ENCODE data around the gene TMOD1.
"Not testable (repeated sequence)": the region's sequence is repeated elsewhere in the genome, so short reads cannot be mapped to it uniquely, and the experiment has no call there.

The TMOD1 gene

DNA sequence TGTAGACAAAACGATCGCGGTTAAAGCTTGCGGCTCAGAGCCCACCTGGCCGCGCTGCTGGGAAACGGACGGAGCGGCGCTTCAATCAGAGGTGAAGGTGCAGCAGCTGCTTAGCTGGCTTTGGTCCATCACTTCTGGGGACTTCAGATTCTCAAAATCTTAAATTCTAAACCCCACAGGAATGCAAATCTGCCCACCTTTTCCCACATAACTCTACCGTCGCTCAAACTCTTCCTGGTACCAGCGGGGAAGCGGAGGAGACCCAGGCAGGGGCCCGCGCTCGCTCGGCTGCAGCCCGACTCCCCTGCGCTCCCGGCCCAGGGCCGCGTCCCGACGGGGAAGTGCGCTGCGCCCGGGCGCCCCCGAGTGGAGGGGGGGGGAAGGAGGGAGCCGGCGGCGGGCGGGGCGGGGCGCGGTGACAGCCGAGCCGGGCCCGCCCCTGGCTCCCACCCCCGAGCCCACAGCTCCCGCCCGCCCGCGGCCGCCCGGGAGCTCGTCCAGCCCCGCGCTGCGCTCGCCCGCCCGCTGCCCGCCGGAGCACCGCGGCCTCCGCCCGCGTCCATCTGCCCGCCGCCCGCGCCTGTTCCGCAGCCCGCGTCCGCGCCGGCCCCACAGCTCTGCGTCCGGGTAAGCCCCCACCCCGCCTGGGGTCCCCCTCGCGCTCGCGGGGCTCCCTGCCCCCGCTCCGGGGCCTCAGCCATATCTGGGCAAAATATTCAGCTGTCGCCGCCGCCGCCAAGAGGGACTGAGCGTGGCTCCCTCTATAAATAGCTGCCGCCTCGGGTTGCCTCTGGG lies at the start of gene TMOD1:
Gene TMOD1, plus strand, starts transcription at position 490 of the 795 bp plus-strand sequence. CDS start 22,523 bp downstream, outside the sequence.
- DNase-seq = no peak

DNA sequence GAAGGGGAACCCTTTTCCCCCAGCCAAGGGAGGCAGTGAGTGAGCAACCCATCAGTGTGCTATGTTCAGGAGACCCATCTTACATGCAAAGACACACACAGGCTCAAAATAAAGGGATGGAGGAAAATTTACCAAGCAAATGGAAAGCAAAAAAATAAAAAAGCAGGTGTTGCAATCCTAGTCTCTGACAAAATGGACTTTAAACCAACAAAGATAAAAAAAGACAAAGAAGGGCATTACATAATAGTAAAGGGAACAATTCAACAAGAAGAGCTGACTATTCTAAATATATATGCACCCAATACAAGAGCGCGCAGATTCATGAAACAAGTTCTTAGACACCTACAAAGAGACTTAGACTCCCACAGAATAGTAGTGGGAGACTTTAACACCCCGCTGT lies 47.9 kb upstream of the TMOD1 start:
- DNase-seq = not testable (repeated sequence)

DNA sequence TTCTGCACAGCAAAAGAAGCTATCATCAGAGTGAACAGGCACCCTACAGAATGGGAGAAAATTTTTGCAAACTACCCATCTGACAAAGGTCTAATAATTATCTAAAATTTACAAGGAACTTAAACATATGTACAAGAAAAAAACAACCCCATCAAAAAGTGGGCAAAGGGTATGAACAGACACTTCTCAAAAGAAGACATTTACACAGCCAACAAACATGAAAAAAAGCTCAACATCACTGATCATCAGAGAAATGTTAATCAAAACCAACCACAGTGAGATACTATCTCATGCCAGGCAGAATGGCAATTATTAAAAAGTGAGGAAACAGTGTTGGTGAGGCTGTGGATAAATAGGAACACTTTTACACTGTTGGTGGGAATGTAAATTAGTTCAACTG lies 44.6 kb upstream of the TMOD1 start:
- DNase-seq = not testable (repeated sequence)

DNA sequence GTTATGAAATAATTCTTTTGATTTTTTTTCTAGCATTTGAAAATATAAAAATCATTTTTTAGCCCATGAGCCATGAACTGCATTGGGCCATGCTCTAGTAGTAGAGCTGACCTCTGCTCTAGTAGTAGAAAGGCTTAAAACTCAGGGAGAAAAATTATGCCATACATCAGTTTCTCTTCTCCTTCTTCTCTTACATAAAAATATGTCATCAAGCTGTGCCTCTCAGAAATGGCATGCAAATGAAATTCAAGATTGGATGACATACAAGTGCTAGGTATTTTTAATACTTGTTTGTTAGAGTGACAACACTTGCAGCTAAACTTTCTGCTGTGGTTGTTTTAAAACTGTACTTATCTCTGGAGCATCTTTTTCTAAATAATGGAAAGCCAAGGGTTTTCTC lies 42.1 kb upstream of the TMOD1 start:
- no peak for DNase-seq

DNA sequence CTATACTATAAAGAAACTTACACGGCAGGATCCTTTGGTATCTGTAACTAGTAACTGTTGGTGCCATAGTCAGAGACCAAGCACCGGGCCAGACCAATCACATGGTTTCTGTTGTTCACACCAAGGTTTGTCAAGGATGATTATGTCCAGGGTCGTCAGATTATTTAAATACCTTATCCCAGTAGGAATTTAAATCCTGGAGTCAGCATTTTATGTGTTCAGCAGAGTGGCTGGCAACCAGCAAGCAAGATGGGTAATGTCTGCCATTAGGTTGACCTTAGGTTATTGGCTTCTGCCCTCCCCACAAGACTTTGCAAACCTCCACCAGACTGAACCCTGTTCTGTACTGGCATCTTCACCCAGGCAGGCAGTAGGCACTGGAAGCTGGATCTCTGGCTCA lies 39.3 kb upstream of the TMOD1 start:
- DNase-seq = no peak

DNA sequence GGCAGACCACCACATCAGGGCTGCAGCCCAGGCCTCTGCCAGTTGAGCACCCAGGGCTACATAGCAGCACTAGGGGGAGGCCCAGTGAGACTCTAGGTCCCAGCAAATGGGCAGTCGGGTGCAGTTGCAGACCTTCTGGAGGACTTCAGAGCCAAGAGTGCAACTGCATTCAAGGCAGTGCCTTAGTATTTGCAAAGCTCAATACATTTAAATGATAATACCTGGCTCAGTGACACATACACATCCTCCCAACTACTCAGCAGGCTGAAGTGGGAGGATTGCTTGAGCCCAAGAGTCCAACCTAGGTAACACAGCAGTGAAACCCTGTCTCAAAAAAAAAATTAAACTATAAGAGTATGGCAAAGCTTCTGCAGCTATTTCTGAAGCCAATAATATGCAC lies 38.6 kb upstream of the TMOD1 start:
- DNase-seq = no peak

DNA sequence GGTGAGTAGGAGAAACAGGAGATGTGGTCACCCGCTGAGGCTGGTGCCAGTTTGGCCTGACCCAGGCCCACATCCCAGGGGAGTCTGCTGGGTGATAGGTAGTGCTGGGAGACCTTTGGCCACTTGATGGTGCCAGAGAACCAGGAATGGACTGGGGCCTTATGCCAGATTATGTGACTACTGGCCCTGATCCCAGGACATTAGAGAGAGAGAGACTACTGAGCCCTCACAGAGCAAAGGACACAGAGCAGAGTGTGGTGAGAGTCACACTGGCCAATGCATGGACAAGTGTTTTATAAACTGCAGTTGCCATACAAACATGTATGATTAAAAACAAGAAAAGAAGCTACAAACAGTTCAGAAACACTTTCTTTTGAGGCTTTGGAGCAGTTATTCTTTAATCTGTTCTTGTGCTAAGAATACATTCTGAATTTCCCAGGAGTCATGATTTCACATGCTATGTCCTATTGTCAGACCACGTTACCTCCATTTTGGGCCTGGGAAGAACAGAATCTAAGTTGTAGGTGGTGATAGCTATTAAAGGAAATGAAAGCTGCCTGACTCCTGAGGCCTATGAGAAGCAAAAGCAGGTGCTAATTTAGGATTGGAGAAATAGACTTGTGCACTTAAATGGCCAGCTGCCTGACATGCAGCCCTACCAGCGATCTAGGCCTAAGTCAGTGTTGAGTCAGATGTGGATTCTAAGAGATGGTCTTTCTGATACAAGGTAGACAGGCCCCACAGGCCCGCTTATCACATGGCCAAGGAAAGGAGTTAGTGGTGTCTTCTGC lies 32.6 kb upstream of the TMOD1 start:
- DNase-seq = no peak

DNA sequence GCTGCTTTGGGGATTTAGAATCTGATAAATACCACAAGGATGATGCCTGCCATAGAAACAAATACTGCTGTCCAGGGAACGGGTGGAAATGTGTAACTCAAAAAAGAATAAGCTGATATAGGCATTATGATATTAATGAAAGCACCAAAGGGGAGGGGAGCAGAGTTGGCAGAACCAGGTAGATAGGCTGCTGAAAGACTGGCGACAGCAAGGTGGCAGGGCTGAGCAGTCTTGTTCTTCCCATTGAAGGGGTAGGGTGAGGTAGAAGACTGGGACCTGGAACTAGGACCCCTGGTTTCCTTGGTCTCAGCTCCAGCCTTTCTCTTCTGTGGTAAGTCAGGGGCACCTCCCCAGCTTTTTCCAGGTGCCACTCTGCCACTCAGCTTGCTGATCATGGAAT lies 31.4 kb upstream of the TMOD1 start:
- no peak for DNase-seq

DNA sequence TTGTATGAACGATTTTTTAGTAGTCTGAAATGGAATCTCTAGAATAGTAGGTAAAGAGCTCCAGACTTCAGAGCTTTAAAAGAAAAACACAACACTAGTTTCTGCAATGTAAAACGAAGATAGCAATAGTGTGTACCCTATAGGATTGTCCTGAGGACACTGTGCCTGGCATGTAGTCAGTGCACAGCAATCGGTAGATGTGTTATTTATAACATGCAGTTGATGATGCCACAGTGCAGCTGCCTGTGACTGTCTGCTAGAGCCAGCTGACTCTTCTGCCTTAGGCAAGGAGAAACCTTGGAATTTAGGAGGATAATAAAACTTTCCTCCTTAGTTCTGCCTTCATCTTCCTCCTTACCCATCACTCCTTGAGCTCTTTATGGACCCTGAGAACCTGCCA lies 27.7 kb upstream of the TMOD1 start:
- no peak for DNase-seq

DNA sequence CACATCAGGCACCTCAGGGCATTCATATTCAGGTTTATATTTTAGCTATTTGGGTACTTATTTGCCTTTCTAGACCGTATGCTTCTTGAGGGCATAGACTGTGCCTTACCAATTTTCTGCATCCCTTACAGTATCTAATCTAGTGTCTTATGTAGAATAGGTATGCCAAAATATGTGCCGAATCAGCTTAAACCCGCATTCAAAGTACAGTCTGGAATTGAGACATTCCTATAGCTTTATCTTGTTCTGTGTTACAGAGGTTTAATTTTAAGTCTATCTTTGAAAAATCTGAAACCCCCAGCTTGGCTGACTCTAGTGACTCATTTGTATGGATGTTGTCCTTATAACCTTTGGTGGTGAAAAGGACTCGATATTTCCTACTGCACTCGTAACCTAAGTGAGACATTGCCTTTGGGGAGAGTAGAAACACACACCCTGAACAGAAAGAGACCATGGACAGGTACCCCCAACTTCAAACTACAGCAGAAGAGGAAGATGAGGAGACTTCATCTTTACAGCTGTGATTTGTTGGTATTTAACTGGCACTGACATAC lies 27.0 kb upstream of the TMOD1 start:
- no peak for DNase-seq

DNA sequence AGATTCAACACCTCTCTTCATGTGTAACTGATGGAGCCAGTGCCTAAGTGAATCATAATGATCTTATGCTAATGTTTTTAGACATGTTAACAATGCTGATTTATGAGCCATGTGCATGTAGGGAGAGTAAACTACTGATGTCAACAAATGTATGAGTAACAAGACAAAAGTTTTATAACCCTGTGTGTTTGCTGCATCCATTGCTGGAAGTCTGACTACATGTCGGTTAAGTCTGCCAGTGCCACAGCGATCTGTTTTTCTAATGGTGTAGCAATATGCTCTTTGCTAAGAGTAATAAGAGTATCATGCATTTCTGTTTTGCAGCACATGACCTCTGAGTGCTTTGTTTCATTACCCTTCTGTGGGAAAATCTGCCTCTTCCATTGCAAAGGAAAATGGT lies 26.4 kb upstream of the TMOD1 start:
- no peak for DNase-seq

DNA sequence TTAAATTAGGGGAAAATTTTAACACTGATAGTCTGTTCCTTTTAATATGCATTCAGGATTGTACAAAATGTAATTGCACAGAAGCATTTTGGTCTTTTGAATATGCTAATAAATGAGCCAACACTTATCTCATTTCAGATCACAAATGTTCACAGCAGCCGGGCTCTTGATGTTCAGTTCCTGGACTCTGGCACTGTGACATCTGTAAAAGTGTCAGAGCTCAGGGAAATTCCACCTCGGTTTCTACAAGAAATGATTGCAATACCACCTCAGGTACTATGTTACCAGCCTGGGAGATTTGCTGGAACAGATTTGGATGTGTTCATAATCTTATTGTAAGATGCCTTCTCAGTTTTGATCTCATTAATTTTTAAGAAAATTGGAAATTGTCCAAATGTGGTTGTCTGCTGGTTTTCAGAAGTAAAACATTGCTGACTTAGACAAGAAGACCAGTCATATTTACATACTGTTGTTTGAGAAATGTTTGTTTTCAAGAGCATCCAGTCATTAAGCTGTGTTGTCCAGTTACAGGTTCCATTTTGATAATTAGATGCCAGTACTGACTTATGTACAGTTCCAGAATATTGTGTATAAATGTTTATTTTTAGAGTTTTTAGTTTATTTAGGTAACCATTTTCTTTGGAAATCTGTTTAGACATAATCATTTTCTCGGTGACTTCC lies 23.0 kb upstream of the TMOD1 start:
- DNase-seq = no peak

DNA sequence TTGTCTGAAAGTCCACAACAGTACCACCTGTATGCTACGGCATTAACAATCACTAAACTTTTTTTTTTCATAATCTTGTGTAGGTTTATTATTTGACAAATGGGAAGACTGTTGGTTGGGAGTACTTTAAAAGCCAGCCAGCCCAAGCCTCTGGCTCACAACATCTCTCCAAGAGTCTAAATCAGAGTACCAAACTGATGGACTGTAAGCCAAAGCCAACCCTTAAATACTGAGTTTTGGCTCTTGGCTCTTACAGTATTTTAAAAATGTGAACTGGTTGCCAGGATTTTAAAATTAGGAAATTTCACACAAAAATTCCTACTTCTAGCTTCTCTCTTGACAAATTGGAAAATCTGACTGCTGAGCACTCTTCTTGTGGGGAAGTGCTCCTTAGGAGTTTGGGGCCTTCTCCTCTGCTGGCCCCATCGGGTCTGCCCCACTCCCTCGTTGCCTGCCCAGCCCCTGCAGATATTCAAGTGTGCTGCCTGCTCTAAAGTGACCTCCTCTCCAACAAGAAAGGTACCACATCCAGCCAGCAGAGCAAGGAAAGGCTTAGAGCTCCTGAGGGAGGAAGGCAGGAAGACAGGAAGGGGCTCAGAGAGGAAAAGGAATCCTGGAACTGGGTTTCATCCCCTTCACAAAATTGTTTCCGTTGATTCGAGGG lies 21.8 kb upstream of the TMOD1 start:
- no peak for DNase-seq

DNA sequence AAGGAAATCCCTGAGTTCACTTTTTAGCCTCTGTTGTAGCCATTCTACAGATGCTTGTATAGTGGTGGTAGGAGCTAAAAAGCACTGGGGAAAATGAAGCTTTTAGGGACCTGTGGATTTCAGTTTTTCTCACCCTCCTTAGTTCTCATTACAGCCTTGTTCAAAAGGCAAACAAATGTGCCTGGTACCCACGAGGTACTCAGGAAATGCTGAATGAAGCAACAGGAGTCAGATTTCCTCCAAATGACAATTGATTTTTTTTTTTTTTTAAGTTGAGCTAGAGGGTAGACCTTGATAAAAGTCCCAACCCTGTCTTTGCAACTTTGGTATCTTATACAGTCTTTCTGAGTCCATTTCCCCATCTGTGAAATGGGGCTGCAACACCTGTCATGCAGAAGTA lies 21.3 kb upstream of the TMOD1 start:
- no peak for DNase-seq

DNA sequence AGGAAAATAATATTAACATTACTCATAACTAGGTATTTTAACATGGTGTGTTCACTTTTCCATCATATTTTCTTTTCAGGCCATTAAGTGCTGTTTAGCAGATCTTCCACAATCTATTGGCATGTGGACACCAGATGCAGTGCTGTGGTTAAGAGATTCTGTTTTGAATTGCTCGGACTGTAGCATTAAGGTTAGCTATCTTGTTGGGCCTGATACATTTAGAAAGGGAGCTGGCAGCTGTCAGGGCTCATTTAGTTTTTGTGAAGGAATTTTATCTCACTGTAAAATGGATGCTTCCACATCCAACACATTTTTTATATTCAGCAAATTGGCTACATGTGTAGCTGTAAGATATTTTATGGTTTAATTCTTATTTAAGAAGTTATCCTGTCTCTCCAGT lies 20.7 kb upstream of the TMOD1 start:
- DNase-seq = no peak

DNA sequence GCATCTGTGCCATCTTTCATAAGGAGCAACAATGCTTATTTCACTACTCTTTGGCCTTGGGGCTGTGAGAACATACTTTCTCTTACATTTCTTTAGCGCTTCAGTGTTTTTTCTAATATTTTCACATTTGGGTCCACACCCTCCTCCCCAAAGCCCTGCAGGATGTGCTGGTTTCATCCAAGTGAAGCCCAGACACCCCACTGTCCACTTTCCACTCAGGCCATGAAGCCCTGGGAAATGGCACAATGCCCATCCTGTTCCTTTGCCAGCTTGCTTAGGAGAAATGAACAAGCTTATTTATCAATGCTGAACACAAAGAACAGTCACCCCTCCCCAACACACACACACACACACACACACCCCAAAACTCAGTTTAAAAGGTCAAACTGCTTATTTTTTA lies 17.3 kb upstream of the TMOD1 start:
- no peak for DNase-seq

DNA sequence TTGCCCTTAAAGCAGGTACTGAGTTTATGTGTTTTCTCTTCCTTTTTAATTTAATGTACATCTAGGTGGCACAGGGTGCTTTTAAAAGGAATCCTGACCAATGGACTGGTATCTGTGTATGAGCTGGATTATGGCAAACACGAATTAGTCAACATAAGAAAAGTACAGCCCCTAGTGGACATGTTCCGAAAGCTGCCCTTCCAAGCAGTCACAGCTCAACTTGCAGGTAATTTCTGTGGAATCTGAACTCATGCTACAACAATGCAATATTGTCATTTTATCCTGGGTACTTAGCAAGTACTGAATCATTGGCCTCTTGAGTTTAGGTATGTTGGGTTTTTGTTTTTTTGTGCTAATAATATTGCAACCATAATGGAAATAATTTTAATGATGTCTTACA lies 14.4 kb upstream of the TMOD1 start:
- no peak for DNase-seq

DNA sequence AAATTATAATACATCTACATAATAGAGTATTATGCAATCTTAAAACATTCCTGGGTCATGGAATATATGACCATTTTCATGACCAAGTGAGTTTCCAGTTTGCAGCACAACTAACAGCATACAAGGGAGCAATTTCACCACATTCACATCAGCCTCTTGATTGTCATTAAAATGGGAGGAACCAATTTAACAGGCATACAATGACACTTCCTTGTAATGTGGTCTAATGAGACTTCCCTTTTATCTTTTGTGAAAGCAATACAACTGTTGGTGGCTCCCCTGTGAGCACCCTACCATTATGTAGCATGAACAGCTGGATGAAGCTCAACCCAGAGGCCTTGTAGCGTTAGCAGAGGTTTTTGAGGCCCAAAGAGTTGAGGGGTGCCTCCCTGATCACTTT lies 13.6 kb upstream of the TMOD1 start:
- DNase-seq = no peak

DNA sequence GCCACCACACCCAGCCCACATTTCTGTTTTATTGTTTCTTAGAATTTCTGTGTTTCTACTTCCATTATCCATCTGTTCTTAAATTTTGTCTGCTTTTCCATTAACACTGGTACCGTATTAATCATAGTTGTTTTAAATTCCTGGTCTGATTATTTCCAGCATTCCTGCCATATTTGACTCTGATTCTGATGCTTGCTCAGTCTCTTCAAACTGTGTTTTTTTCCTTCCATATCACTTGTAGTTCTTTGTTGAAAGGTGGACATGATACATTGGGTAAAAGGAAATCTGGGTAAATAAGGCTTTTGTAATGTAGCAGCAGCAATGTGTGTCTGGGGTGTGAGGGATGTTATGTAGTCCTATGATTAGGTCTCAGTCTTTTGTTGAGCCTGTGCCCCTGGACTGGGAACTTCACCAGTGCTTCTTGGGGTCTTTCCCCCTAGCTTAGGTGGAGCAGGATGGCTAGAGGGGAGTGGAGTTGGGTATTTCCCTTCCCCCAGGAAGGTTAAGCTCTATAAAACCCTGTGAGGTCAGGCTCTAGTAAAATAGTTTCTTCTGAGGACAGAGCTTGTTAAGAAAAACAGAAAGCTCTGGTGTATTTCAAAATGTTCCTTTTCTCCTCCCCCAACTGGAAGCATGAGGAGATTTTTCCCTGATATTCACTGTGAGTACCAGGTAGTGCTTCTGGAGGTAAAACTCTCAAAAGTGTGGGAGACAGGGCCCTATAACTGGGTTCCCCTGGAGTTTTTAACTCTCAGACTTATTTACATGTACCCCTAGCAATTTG lies 10.1 kb upstream of the TMOD1 start:
- no peak for DNase-seq

DNA sequence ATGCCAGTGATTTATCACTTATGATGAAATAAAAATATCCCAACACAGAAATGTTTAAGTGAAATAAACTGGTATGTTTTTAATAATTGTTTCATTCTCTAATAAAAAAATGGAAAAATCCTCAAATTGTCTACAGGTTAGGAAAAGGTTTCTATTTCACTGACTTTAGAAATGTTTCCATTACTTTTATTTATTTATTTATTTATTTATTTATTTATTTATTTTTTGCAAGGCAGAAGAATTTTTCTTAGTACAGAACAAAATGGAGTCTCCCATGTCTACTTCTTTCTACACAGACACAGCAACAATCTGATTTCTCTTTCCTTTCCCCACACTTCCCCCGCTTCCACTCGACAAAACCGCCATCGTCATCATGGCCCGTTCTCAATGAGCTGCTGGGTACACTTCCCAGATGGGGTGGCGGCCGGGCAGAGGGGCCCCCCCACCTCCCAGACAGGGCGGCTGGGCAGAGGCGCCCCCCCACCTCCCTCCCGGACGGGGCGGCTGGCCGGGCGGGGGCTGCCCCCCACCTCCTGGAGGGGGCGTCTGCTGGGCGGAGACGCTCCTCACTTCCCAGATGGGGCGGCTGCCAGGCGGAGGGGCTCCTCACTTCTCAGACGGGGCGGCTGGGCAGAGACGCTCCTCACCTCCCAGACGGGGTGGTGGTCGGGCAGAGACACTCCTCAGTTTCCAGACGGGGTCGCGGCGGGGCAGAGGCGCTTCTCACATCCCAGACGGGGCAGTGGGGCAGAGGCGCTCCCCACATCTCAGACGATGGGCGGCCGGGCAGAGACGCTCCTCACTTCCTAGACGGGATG lies 3.7 kb upstream of the TMOD1 start:
- DNase-seq = not testable (repeated sequence)

DNA sequence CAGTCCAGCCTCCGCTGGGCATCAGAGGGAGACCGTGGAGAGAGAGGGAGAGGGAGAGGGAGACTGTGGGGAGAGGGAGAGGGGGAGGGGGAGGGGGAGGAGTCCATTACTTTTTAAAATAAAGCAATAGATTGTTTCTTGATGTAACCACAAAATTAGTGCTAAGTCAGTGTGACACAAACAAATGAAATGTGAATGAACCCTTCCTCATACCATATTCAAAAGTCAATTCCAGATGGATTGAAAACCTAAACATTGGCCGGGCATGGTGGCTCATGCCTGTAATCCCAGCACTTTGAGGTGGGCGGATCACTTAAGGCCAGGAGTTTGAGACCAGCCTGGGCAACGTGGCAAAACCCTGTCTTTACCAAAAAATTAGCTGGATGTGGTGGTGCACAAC lies 2.6 kb upstream of the TMOD1 start:
- DNase-seq = not testable (repeated sequence)

Measured in NCI-H187 treated with DMSO at 0.1 percent for 48 hours (cell line).